GM12878 (cell line): ENCODE data around the gene ARHGEF16.

Experiments used
- CHD2 ChIP-seq: IDR thresholded peaks from 2 replicates; pipeline ENCODE4 v1.6.1; 2011; ENCODE audit warnings: low read depth, low read length, improper control_type of control experiment, borderline replicate concordance
- CTCF ChIP-seq, 3 experiments: IDR thresholded peaks in 2 of 3; conservative IDR thresholded peaks in 1 of 3; 2 replicates each; pipeline ENCODE4 v1.5.1; 2011; ENCODE audit warnings: low read depth in 3 of 3, low read length in 3 of 3, mild to moderate bottlenecking in 3 of 3, control low read depth in 2 of 3, moderate library complexity in 2 of 3, inconsistent platforms in 1 of 3, mixed read lengths in 1 of 3; ENCODE audit not compliant: control insufficient read depth in 2 of 3, insufficient read depth in 1 of 3; ENCODE audit errors: extremely low read depth in 1 of 3
- EP300 ChIP-seq, 2 experiments: fragments of 150-350 bp in 1 of 2; IDR thresholded peaks; 2 replicates each; pipeline ENCODE4 v1.6.1; 2011 to 2012; ENCODE audit warnings: low read depth in 2 of 2, low read length in 2 of 2, borderline replicate concordance in 1 of 2, improper control_type of control experiment in 1 of 2, inconsistent platforms in 1 of 2; ENCODE audit not compliant: control insufficient read depth in 1 of 2
- MAX ChIP-seq: IDR thresholded peaks from 2 replicates; pipeline ENCODE4 v1.6.1; 2012; ENCODE audit warnings: low read depth, low read length, improper control_type of control experiment
- RCOR1 ChIP-seq: conservative IDR thresholded peaks from 2 replicates; pipeline ENCODE4 v1.6.1; 2012; ENCODE audit warnings: low read depth, low read length, improper control_type of control experiment
- SIN3A ChIP-seq: IDR thresholded peaks from 2 replicates; pipeline ENCODE4 v1.6.1; 2012; ENCODE audit warnings: low read depth, low read length, improper control_type of control experiment

- TF ChIP-seq CHD2 (no peak), CTCF (IDR thresholded peaks at IDR 0.05 in 2 of 3, conservative IDR thresholded peaks at IDR 0.05 in 1 of 3; ENCODE audit: control insufficient read depth in 2 of 3, extremely low read depth in 1 of 3, insufficient read depth in 1 of 3, low read depth in 3 of 3, low read length in 3 of 3) (no peak), MAX (no peak), EP300 (IDR thresholded peaks at IDR 0.05; ENCODE audit: borderline replicate concordance in 1 of 2, control insufficient read depth in 1 of 2, low read depth in 2 of 2, low read length in 2 of 2) (no peak), RCOR1 (no peak), SIN3A (no peak)
Measured at GRCh38 chr1:3410142-3410925, 44.1 kb upstream of the ARHGEF16 start.
